ENCODE measurements around the gene C21orf91.

Gene C21orf91

DNA sequence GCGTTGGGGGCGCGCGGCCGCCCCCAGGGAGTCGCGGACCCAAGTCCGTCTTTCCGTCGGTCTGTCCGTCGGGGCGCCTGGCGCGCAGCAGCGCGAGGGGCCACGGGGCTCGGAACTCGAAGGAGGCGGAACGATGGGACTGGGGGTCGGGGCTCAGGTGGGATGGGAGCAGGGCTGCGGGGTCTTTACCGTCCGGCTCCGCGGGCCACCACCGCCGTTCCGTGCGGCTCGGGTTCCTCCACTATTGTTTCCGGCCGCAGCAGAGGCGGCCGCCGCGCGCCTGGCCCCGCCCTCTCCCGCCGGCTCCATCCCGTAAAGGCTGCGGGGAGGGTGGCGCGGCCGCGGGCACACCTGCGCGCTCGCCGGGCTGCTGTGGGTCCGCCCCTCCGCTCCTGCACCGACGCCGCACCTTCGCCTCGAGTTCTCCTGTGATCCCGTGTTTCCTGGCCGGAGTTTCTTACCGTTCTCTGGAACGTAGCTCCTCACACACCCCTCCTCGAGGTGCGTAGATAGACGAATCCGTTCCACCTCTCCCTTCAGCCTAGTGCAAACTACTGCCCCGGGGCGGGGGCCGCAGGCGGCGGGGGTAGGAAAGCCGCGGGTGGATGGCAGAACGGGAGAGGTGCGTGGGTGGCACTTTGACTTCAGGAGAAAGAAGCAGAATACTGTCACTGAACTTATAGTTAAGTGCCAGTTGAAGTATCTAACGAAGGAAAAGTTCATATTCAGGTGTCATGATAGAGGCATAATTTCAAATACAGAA is at the start of gene C21orf91:
C21orf91 (minus strand) TSS at position 243 of the 763 bp plus-strand sequence. CDS start 1,038 bp downstream, outside the sequence.
- peak; percentile 78 for DNase-seq

DNA sequence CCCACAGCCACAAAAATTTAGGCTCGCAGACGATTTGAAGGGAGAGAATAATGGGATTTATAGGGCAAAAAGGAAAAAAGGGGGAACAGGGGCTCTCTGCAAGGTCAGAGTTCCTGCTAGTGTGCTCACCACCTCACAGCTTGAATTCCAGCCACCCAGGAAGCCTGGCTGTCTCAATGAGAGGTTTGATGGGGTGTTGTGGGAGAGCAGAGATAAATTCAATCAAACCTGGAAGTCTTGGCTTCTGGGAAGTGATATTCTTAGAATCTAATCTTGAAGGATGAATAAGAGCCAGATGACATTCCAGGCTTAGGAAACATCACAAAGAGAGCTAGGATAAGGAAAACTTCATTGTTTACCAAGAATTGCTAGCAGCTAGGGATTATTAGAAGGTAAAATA is 47.4 kb upstream of the C21orf91 start:
- DNase-seq = no peak

DNA sequence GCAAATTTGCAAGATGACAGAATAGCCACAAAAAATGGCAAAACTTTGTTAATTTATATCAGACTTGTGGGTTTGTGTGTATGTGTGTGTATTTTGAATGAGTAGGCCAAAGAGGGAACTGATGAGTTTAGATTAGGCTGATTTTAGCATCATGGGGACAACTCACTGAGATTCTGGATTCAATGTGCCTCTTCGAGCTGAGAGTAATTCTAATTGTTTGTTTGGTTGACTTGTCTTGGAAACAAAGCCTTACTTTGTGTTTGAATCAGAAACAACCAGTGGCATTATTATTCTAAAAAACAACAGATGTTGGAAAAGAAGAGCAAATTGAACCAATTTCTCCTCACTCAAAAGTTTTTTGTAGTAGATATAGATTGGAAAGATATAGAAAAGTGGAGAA is 40.5 kb upstream of the C21orf91 start:
- no peak for DNase-seq

DNA sequence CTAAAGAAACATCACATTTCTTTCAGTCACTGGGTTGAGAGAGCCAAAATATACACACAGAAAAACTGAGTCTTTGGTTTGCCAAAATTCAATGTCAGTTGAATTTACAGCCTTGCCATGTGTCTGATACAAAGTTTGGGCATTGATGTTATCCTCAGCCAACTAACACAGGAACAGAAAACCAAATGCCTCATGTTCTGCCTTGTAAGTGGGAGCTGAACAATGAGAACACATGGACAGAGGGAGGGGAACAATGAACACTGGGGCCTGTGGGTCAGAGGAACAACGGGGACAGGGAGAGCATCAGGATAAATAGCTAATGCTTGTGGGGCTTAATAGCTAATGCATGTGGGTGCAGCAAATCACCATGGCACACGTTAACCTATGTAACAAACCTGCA is 39.6 kb upstream of the C21orf91 start:
- DNase-seq = no peak

DNA sequence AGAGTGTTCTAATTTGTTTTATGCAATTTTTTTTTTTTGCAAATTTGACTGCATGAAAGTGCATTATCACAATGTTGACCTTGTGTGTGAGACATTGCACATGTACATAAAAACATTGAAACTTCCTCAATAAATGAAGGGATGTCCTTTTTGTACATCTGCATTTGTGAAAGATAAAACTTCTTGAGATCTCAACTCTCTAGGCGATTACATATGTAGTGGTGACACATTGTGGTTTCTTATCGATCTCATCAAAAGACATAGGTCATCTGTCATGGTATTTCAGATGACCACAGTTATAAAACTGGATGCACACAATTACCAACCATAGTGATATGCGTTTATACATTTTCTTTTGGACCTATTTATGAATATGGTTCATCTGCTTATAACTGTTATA is 35.6 kb upstream of the C21orf91 start:
- no peak for DNase-seq

DNA sequence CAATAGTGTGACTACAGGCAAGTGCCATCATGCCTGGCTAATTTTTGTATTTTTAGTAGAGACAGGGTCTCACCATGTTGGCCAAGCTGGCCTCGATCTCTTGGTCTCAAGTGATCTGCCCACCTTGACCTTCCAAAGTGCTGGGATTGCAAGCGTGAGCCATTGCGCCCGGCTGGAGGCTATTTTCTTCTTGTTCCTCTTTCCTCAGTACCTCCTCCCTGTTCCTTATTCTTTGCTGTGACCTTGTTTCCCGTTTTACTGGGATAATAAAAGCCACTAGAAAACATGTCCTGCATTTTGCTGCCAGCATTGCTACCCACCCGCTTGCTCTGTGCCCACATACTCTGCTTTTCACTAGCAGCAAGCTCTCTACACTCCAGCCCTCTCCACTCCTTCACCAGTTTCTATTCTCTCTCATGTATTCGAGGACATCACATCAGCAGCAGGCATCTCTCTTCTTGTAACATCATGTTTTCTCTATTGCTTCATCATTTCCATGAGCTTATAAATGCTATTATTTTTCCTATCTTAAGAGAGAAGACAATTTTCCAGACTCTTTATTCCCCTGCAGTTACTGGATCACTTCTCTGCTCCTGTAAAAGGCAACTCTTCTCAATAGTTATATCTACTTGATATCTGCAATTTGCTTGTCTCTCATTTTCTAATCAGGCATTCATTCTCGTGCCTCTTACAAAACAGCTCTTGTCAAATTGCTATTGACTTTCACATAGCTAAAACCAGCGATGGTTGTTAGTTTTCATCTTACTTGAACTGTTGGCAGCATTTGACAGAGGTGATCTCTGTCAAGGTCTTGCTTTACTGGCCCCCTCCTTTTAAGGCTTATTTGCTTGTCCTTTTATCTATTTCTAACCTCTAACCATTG is 34.5 kb upstream of the C21orf91 start:
- DNase-seq = no peak

DNA sequence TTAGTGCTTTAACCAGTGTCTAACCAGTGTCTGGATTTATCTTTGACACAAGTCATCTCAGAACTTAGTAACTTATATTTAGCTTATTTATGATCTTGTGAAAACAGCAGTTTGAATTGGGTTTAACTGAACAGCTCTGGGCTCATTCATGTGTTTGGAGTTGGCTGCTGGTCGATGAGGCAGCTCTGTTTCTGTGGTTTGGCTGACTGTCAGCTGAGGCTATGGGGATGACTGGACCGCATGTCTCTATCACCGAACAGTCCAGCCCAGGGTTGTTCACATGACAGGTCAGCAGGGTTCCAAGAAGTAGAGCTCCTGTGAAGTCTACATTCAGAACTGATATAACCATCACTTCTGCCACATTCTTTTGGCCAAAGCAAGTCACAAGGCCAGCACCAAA is 29.1 kb upstream of the C21orf91 start:
- no peak for DNase-seq

DNA sequence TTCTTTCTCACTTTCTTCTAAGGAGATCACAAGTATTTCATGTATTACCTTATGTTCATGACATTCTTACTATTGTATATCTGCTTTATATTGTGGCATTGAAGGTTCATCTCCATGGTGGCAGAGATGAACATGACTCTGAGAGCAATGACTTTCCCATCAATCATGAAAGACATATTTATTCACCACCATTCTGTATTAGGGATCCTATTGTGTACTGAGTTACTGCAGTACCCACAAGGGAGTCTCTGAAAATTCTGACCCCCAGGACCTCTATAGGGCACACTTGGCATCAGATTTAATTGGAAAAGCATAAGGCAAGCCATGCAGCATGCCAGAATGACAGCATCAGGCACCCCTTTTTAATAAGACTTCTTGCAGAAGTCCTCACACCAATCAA is 21.9 kb upstream of the C21orf91 start:
- no peak for DNase-seq

DNA sequence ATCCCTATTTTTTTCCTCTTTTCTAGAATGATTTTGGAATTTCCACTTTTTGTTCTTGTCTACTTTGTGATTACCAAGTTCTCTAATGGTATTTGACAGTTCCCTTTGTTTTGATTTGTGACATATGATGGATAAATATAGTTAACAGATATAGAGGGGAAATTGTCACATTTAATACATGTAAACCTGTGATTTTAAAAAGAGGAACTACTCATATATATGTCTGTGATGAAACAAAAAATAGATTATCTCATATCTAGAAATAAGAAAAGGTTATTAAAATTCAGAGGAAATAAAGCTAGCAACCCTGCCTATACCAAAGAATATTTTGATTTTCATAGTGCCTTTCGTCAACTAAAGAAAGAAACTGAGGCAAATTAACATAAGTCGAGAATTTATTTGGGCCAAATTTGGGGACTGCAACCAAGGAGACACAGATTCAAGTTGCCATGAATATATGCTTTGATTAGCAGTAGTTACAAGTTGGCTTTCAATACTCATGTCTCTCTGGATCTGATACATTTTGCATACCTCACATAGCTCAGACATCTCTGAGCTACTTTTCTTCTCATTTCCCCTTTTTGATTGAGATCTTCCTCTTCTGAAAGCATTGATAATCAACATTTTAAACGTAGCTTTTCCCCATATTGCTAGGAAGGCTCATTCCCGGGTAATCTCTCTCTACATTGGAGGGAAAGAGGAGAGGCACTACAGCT is 15.6 kb upstream of the C21orf91 start:
- DNase-seq = no peak

DNA sequence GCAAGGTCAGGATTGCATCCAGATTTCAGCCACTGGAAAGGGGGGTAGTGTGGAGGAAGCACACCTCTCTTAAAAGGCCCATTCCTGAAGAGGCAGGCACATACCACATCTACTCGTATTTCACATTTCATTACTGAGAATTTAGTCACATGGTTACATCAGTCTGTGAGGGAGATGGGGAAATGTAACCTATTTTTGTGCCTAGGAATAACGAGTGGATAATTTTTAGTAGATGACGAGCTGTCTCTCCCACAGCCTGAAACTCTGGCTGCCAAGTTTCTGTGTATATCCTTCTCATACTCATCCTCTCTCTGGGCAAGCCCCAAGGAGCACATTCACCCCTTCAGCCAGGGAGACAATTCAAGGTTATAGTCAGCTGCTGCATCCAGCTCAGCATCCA is 10.3 kb upstream of the C21orf91 start:
- DNase-seq = no peak

DNA sequence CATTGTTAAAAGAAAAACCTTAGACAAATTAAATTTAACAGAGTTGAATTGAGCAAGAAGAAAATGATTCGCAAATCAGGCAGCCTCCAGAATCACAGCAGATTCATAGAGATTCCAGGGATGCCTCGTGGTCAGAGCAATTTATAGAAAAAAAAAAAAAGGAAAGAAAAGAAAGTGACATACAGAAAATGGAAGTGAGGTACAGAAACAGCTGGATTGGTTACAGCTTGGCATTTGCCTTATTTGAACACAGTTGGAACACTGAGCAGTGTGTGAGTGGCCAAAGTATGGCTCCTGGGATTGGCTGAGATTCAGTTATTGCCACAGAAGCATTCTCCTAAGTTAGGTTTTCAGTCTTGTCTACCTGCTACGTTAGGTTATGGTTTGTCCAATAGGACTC is 9.1 kb upstream of the C21orf91 start:
- no peak for DNase-seq

DNA sequence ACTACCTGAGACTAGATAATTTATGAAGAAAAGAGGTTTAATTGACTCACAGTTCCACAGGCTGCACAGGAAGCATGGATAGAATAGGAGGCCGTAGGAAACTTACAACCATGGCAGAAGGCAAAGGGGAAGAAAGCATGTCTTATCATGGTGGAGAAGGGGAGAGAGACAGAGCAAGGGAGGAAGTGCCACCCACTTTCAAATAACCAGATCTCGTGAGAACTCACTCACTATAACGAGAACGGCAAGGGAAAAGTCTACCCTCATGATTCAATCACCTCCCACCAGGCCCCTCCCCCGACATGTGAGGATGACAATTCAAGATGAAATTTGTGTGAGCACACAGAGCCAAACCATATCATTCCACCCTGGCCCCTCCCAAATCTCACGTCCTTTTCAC is 4.7 kb upstream of the C21orf91 start:
- no peak for DNase-seq

DNA sequence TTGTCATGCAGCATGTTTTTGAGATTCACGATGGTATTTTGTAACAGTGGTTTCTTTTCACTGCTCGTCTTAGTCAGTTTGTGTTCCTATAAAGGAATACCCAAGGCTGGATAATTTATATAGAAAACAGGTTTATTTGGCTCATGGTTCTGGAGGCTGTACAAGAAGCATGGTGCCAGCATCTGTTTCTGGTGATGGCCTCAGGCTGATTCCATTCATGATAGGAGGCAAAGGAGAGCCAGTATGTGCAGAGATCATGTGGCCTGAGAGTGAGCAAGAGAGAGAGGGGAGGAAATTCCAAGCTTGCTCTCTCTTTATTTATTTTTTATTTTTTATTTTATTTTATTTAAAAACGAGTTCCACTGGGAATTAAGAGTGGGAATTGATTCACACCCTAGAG is 2.0 kb upstream of the C21orf91 start:
- DNase-seq = no peak

DNA sequence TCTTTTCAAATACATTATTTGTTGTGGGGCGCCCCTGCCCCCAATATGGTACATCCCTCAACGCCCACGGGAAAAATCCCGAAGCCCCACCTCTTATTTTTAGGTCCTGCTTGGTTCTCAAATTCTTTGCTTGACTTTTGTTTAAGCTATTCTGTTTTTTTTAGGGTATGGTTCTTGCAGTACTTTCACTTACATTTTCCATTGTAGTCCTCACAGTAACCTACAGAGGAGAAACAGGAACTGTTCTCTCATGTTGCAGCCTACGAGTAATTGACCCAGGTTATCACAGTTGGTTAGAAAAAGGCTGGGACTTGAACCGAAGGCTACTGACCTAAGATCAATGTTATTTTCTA is 697 bp upstream of the C21orf91 start:
- DNase-seq = no peak

DNA sequence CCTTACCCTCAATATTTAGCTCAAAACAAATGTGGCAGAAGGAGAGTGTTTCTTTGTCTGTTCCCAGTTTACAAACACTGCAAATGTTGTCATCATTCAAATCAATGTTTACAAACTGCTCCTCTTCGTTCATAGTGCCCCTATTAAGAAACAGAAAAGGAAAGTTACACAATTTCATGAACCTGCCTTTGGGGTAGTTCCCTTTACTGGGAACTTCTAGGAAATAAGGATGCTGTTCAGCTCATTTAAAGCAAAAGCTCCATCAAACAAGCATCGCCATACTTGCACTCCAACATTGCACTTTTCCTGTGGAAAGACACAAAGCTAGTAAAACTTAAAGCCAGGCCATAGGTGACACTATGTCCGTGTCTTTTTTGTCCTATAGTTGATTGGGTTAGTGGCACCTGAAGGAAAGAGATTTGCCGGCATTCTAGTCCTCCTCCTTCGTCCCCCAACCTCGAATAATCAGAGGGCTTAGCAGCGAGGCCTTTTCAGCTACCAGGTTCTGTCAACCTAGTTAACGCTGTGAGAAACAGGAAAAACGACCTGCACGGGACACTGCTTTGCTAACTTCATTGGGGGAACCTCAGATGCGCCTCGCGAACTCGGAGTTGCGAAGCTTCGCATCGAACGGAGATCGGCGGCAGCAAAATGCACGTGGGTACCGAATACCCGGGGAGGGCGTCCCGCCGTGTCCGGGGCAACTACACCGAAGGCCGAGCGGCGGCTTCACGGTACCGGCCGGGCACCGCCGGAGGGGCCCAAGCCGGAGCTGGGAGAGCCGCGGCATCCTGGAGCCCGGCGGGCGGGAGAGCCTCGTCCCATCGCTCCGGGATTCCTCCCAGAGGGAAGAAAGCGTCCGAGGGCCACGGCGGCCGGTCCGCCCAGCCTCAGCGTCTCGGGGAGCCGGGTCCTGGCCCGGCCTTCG is 706 bp downstream of the C21orf91 start:
- DNase-seq = peak; percentile 33

DNA sequence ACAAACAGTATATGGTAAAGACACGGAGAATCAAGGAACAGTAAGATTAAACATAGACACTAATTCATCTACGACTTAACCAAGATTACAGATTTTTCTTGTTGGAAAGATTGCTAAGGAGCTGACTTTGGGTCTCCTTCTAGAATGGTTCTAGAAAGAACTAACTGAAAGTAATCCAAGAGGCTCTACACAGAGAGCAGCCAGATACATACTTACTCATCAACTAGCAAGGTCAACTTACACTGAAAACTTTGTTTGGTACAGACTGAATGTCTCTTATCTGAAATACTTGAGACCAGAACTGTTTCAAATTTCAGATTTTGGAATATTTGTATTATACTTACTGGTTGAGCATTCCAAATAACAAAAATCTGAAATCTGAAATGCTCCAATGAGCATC is 5.8 kb downstream of the C21orf91 start:
- DNase-seq = no peak

DNA sequence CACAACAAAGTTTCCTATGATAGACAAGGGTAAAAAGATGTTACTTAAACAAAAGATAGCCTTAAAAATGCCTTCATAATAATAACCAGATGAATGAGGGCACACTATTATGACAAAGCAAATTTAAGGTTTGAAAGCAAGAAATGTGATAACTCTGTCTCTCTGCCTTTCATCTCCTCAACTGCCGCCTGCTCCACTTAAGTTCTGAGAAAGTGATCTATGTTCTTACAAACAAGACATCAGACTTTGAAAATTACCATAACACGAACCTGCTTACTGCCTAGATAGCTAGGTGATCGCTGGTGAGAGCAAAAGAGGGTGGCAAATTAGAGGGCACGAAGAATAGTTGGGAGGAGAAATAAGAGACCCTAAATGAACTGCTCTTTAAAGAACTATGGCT is 13.2 kb downstream of the C21orf91 start:
- DNase-seq = no peak

DNA sequence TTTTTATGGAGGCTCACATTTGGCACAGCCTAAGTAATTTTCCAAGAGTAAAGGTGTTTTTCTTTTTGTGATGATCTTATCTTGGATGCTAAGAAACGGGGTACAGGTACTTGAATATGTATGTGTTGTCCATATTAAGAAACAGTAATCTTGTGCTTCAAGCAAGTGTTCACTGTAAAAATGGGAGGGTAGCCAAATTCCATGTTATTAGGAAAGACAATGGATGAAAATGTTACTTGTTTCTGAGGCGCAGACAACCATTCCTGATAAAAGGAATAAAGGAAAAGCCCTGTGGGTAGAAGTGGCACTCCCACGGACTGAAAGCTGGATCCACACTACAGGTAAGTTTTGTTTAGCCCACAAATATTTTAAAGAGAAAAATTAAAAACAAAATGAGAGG is 15.6 kb downstream of the C21orf91 start:
- no peak for DNase-seq

DNA sequence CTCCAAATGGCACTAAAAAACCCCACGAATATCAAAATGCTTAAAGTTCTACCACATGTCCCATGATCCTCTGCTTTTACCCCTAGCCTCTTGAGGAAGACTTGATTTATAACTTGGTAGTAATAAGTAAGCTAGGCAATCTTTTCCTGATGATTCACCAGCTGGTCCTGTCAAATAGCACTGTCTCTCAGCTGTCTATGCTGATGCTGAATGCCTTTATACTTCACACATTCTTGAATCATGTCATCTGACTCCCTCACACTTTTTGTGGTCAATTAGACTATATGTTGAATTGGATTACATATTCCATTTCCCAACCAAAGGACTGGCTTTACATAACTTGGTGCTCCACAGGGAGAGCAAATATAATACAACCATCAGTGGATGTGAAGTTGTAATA is 16.6 kb downstream of the C21orf91 start:
- no peak for DNase-seq

DNA sequence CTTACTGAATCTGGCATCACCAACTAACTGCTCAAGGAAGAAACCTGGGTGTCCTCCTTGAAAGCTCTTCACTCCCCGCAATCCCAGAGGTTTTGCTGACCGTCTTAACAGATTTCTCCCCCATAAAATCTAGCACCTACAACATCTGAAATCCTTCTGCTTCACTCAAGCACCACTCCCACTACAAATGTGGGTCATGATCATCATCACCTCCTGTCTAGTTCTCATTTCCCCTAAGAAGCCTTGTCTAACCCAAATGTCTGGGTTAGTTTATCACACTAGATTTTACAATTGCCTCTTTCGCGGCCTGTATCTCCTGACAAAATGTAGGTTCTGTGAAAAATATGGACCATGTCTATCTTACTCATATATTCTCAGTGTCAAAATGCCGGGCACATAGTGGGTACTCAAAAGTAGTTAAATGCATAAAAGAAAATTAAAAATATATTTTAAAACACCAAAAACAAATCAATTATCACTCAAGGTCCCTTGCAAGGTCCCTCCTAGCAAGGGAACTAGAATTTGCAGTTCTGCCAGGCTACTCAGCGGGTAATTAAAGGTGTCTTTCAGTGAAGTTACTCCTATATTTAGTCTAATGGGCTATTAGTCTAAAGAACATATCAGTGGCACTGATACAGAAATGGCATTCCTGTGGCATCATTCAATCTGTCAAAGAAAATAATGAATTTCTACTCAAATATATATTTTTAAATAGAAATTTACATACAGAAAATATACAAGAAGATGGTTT is 19.6 kb downstream of the C21orf91 start:
- DNase-seq = no peak

DNA sequence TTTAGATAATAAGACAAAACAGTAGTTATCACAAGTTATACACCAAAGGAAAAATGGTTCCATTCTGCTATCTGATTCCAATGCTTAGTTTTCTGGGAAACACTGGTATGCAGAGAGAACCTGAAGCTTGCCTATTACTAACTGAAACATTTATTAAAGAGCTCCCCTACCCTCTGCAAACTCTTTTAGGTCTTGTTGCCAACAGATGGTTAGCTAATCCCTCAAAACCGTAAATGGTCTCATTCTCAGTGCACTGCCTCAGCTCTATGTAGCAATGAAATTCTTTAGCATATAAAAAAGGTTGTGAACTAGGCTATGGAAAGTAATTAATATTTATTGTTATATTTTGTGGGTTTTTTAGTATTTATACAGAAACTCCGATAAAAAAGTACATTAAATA is 20.4 kb downstream of the C21orf91 start:
- no peak for DNase-seq

DNA sequence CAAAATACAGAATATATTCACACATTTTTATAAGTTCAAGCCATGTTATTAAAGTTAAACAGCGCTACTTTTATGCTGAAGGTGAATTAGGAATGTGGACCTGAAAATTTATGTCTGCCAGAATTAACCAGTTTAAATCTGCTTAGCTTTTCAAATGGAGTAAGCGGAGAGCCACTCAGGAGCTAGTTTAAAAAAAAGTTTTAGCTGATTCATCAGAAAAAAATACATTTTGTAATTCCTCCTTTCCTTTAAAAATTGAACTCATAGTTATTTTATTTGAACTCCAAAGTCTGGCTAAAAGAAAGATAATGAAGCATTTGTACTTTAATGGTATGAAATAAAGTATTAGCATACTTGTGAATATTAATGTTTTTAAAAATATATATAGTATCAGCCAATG is 21.2 kb downstream of the C21orf91 start:
- DNase-seq = no peak
